Measurements from ENCODE around the gene CCNL2. TPM values are rescaled to one million over a fixed set of nuclear protein-coding genes. Genes with fewer than 3 reads are reported as not detected.
"Not testable (repeated sequence)": the region's sequence is repeated elsewhere in the genome, so short reads cannot be mapped to it uniquely, and the experiment has no call there.

CCNL2 gene
- total RNA-seq, 1 experiment from 2014 or later = 142 TPM

DNA sequence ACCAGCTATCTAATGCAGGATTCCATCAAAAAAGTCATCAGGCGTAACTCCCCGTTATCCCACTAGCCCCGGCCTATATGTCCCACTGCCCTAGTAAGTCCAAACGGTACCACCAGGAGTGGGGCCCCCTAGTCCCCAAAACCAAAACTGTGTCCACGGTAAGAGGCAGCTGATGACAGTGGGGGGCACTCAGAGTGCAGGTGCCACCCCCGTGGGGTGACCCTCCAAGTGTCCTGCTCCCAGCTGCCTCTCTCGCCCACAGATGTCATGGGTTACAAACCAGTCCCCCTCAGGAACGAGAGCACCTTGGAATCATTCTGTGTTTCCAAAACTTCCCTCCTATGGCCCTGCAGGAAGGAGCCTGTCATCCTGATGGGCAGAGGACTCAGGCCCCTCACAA, 13.2 kb downstream of the CCNL2 start (continued):
- TF ChIP-seq, protein P1, sequence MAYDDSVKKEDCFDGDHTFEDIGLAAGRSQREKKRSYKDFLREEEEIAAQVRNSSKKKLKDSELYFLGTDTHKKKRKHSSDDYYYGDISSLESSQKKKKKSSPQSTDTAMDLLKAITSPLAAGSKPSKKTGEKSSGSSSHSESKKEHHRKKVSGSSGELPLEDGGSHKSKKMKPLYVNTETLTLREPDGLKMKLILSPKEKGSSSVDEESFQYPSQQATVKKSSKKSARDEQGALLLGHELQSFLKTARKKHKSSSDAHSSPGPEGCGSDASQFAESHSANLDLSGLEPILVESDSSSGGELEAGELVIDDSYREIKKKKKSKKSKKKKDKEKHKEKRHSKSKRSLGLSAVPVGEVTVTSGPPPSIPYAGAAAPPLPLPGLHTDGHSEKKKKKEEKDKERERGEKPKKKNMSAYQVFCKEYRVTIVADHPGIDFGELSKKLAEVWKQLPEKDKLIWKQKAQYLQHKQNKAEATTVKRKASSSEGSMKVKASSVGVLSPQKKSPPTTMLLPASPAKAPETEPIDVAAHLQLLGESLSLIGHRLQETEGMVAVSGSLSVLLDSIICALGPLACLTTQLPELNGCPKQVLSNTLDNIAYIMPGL (CRISPR knock-in tag; IDR thresholded peaks at IDR 0.05) = no peak
- TF ChIP-seq CDX4 (CRISPR knock-in tag; IDR thresholded peaks at IDR 0.05; ENCODE audit: borderline replicate concordance) = no peak
- TF ChIP-seq, protein P2, sequence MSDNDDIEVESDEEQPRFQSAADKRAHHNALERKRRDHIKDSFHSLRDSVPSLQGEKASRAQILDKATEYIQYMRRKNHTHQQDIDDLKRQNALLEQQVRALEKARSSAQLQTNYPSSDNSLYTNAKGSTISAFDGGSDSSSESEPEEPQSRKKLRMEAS (CRISPR knock-in tag; IDR thresholded peaks at IDR 0.05) = no peak
- TF ChIP-seq GABPB1 (CRISPR knock-in tag; IDR thresholded peaks at IDR 0.05) = no peak
- no peak for TF ChIP-seq ZBTB43 (CRISPR knock-in tag; IDR thresholded peaks at IDR 0.05)

DNA sequence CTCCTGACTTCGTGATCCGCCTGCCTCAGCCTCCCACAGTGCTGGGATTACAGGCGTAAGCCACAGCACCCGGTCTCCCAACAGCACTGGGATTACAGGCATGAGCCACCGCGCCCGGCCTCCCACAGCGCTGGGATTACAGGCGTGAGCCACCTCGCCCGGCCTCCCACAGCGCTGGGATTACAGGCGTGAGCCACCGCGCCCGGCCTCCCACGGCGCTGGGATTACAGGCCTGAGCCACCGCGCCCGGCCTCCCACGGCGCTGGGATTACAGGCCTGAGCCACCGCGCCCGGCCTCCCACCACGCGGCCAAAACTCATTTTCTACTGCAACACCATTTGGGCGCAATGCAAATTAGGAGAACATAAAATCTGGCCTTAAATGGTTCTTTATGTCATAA, 13.8 kb downstream of the CCNL2 start:
- POLR2A ChIA-PET = interaction anchor here (1.7 kb wide), 1 partner anchor 14 kb away, joined by 5 read pairs; the partner anchor contains the start of gene CCNL2
- not testable (repeated sequence) for DNase-seq (ENCODE audit: low spot score); ATAC-seq; H3K27me3 Mint-ChIP-seq (ENCODE audit: low read depth); H3K4me3 Mint-ChIP-seq; H3K4me1 Mint-ChIP-seq; H3K27ac Mint-ChIP-seq; H3K9me3 Mint-ChIP-seq
- CTCF ChIA-PET = interaction anchor here (2.2 kb wide), 1 partner anchor 17 kb away, joined by 9 read pairs; no protein-coding TSS in a partner anchor
- H3K36me3 Mint-ChIP-seq = peaks cover 54% of the 10 kb centered on the region

DNA sequence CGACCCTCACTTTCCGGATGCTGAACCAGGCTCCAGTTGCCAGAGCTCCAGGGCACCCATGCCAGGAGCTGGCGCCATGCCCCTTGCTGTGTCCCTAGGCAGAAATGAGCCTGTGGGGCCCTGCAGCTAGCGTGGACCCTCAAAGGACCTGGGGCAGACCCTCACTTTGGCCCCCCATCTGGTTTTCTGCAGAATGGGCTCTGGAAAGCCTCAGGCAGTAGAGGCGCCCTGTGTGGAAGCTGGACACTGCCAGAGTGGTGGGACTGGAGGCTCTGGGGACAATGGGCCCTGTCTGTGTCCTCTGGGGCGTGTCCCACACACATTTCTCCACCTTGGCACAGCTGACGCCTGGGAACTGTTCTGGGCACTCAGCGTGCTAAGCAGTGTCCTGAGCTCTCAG, 17.8 kb downstream of the CCNL2 start:
- CTCF ChIA-PET = no interaction called here
- no peaks in the 10 kb centered on the region for H3K4me1 Mint-ChIP-seq
- no peaks in the 10 kb centered on the region for H3K27me3 Mint-ChIP-seq (ENCODE audit: low read depth)
- H3K36me3 Mint-ChIP-seq = peaks cover 14% of the 10 kb centered on the region
- H3K4me3 Mint-ChIP-seq = no peak overlapping the region
- H3K27ac Mint-ChIP-seq = no peak overlapping the region
- no peaks in the 10 kb centered on the region for H3K9me3 Mint-ChIP-seq
- POLR2A ChIA-PET = no interaction called here
- TF ChIP-seq ZNF281 (CRISPR knock-in tag; IDR thresholded peaks at IDR 0.05) = no peak
- TF ChIP-seq SP1 (CRISPR knock-in tag; conservative IDR thresholded peaks at IDR 0.05) = no peak
- TF ChIP-seq NR1H2 (CRISPR knock-in tag; IDR thresholded peaks at IDR 0.05) = no peak
- TF ChIP-seq ZNF396 (CRISPR knock-in tag; IDR thresholded peaks at IDR 0.05; ENCODE audit: borderline replicate concordance) = no peak
- no peak for TF ChIP-seq FOXP1 (CRISPR knock-in tag; IDR thresholded peaks at IDR 0.05; ENCODE audit: borderline replicate concordance)
- TF ChIP-seq, protein P3, sequence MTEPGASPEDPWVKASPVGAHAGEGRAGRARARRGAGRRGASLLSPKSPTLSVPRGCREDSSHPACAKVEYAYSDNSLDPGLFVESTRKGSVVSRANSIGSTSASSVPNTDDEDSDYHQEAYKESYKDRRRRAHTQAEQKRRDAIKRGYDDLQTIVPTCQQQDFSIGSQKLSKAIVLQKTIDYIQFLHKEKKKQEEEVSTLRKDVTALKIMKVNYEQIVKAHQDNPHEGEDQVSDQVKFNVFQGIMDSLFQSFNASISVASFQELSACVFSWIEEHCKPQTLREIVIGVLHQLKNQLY (CRISPR knock-in tag; IDR thresholded peaks at IDR 0.05) = no peak
- no peak for TF ChIP-seq USF1 (CRISPR knock-in tag; IDR thresholded peaks at IDR 0.05)
- TF ChIP-seq ZNF121 (CRISPR knock-in tag; IDR thresholded peaks at IDR 0.05) = no peak
- TF ChIP-seq, protein P4, sequence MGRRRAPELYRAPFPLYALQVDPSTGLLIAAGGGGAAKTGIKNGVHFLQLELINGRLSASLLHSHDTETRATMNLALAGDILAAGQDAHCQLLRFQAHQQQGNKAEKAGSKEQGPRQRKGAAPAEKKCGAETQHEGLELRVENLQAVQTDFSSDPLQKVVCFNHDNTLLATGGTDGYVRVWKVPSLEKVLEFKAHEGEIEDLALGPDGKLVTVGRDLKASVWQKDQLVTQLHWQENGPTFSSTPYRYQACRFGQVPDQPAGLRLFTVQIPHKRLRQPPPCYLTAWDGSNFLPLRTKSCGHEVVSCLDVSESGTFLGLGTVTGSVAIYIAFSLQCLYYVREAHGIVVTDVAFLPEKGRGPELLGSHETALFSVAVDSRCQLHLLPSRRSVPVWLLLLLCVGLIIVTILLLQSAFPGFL (CRISPR knock-in tag; IDR thresholded peaks at IDR 0.05; ENCODE audit: borderline replicate concordance) = no peak
- no peak for TF ChIP-seq ZMAT4 (CRISPR knock-in tag; IDR thresholded peaks at IDR 0.05)
- no peak for TF ChIP-seq GRHL2 (CRISPR knock-in tag; IDR thresholded peaks at IDR 0.05; ENCODE audit: insufficient replicate concordance, severe bottlenecking)
- TF ChIP-seq ZNF317 (CRISPR knock-in tag; IDR thresholded peaks at IDR 0.05; ENCODE audit: borderline replicate concordance, low read depth) = no peak
- no peak for ATAC-seq
- no peak for DNase-seq (ENCODE audit: low spot score)

Data from WTC11 (cell line).